Thyroid gland (tissue), 4 donors: ENCODE measurements around the gene CENPL. TPM values are rescaled to one million over a fixed set of nuclear protein-coding genes. Genes with fewer than 3 reads are reported as not detected.

Experiments
- DNase-seq, 2 donors: peaks; one replicate each; pipeline ENCODE4 v3.0.0-alpha.2; 2019
- H3K27ac ChIP-seq, 3 donors: fragments of 200-600 bp; sonication (generic); 1 replicate in 2 of 3; 2 replicates in 1 of 3; pipeline ENCODE4 v1.5.1; 2016 to 2019; ENCODE audit warnings: mild to moderate bottlenecking in 1 of 3, moderate library complexity in 1 of 3
- H3K27me3 ChIP-seq: fragments of 200-600 bp; sonication (generic); one replicate; pipeline ENCODE4 v1.5.1; 2019
- H3K36me3 ChIP-seq, 2 donors: fragments of 200-600 bp; sonication (generic); one replicate each; pipeline ENCODE4 v1.5.1; 2016 to 2019
- H3K4me1 ChIP-seq, 2 donors: fragments of 200-600 bp; sonication (generic); one replicate each; pipeline ENCODE4 v1.5.1; 2017 to 2019
- H3K4me3 ChIP-seq, 3 donors: fragments of 200-600 bp; sonication (generic); replicated peaks in 1 of 3; 1 replicate in 2 of 3; 2 replicates in 1 of 3; pipeline ENCODE4 v1.5.1; 2016; ENCODE audit warnings: mild to moderate bottlenecking in 1 of 3
- H3K9me3 ChIP-seq: fragments of 200-600 bp; sonication (generic); one replicate; pipeline ENCODE4 v1.5.1; 2017
- CTCF ChIP-seq, 6 experiments: fragments of 200-600 bp in 3 of 6; fragments of 450-650 bp in 3 of 6; sonication (generic) in 3 of 6; IDR thresholded peaks; one replicate each; pipeline ENCODE4 v1.5.1; 2016 to 2019; ENCODE audit warnings: antibody characterized with exemption in 6 of 6, mild to moderate bottlenecking in 2 of 6, inconsistent platforms in 1 of 6, moderate library complexity in 1 of 6
- POLR2A ChIP-seq, 2 donors: fragments of 450-650 bp; IDR thresholded peaks; one replicate each; pipeline ENCODE4 v1.6.1; 2017; ENCODE audit warnings: antibody characterized with exemption in 2 of 2, mild to moderate bottlenecking in 2 of 2, moderate library complexity in 1 of 2
- WGBS, 2 donors: methylation state at CpG; one replicate each; pipeline ENCODE4 v1.1.5; 2017; 5-methylcytosine and 5-hydroxymethylcytosine counted together
- intact Hi-C: fragments of 100-400 bp; cut with DNase I; formaldehyde crosslinking; loops from one replicate; pipeline ENCODE4 v1.15.1; 2023
- total RNA-seq, 4 donors: library from RNA; depleted of rRNA; stranded (reverse); fragments of >200 nt; gene quantifications; one replicate each; pipeline ENCODE4 v1.2.3, GENCODE V29; 2016

Gene CENPL
- total RNA-seq, 4 donors from 2014 or later: 4.4 to 8.1 (median 5.3) TPM

- peaks cover 18 to 20% of the 10 kb centered on the region in 2 donors for H3K4me1 ChIP-seq
- peak overlapping the region in 1 of 3 donors; percentile 97 for H3K27ac ChIP-seq
Measured at GRCh38 chr1:173866413-173867115, 41.9 kb upstream of the CENPL start.

GRCh38 chr1:173865468-173866164 lies 40.9 kb upstream of the CENPL start:
- Histone ChIP-seq H3K27ac (no peak overlapping the region), H3K36me3 (peaks cover 23 to 28% of the 10 kb centered on the region in 2 donors)
- 57 to 63% methylated on average over 4 of the region's 4 CpGs for WGBS, 2 donors

More at GRCh38 chr1:173866413-173867115, 41.9 kb upstream of the CENPL start:
- intact Hi-C loops: loop anchor here (5.0 kb wide), 1 partner anchor 39 kb away; no protein-coding TSS in a partner anchor
- no peak for DNase-seq
- WGBS, 2 donors: 31 to 32% methylated on average over 2 of the region's 2 CpGs
- no peaks in the 10 kb centered on the region for H3K27me3 ChIP-seq
- H3K4me3 ChIP-seq: peak overlapping the region in 2 of 3 donors; percentile 1 to 64
- H3K36me3 ChIP-seq: peaks cover 23 to 28% of the 10 kb centered on the region in 2 donors
- H3K9me3 ChIP-seq: no peaks in the 10 kb centered on the region
- TF ChIP-seq CTCF (IDR thresholded peaks at IDR 0.05): no peak
- no peak for TF ChIP-seq POLR2A (IDR thresholded peaks at IDR 0.05)

GRCh38 chr1:173864179-173864867 lies 39.6 kb upstream of the CENPL start:
- intact Hi-C loops: no loop called here
- H3K27ac ChIP-seq: no peak overlapping the region
- no peak for DNase-seq
- no peak overlapping the region for H3K4me3 ChIP-seq
- no peak for TF ChIP-seq POLR2A (IDR thresholded peaks at IDR 0.05)
- H3K4me1 ChIP-seq: peaks cover 16% of the 10 kb centered on the region in 2 donors
- no peaks in the 10 kb centered on the region for H3K9me3 ChIP-seq
- peaks cover 23 to 28% of the 10 kb centered on the region in 2 donors for H3K36me3 ChIP-seq
- H3K27me3 ChIP-seq: no peaks in the 10 kb centered on the region
- WGBS, 2 donors: 91 to 94% methylated on average over 5 of the region's 5 CpGs

More at GRCh38 chr1:173865468-173866164, 40.9 kb upstream of the CENPL start:
- TF ChIP-seq CTCF (IDR thresholded peaks at IDR 0.05) (no peak), POLR2A (IDR thresholded peaks at IDR 0.05) (no peak)
- DNase-seq: no peak
- peaks cover 18 to 20% of the 10 kb centered on the region in 2 donors for H3K4me1 ChIP-seq
- no peak overlapping the region for H3K4me3 ChIP-seq
- intact Hi-C loops: loop anchor here (5.0 kb wide), 1 partner anchor 38 kb away; no protein-coding TSS in a partner anchor
- no peaks in the 10 kb centered on the region for H3K9me3 ChIP-seq
- H3K27me3 ChIP-seq: no peaks in the 10 kb centered on the region

- no peak for DNase-seq
- intact Hi-C loops: no loop called here
- no peak overlapping the region for H3K27ac ChIP-seq
- no peaks in the 10 kb centered on the region for H3K27me3 ChIP-seq
- H3K36me3 ChIP-seq: peaks cover 28 to 31% of the 10 kb centered on the region in 2 donors
- H3K4me1 ChIP-seq: peaks cover 12 to 14% of the 10 kb centered on the region in 2 donors
- TF ChIP-seq CTCF (IDR thresholded peaks at IDR 0.05) (no peak), POLR2A (IDR thresholded peaks at IDR 0.05) (no peak)
- no peak overlapping the region for H3K4me3 ChIP-seq
- H3K9me3 ChIP-seq: no peaks in the 10 kb centered on the region
Measured at GRCh38 chr1:173863224-173864161, 38.8 kb upstream of the CENPL start.
